Colon (tissue), 2 donors: ENCODE measurements around the gene ADAR.

Source experiments
- FAIRE-seq: peaks from 2 replicates; lab custom pipeline; 2012; peaks lifted over from hg19 to GRCh38; lab: Jason Lieb, UNC
- donor health status: control.
- donor health status: control.

Gene ADAR

DNA sequence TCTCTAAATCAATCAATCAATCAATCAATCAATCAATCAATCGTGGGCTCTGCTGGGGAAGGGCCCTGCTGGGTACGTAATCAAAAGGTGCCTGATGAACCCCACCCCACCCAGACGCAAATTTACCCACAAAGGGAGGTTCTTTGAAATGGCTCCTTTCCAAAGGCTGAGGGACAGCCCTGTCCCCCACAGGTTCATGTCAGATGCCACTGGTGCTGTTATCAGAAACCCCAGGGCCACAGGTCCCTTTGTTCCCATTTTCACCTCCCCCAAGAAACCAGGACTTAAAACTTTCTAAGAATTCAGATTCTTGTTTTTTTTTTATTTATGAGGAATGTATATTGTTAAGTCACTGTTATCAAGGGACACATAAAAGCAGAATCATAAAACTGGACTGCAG, 26.2 kb downstream of the ADAR start:
- no peak for FAIRE-seq

GRCh38 chr1:154579374-154579773, 28.6 kb downstream of the ADAR start:
- no peak for FAIRE-seq

DNA sequence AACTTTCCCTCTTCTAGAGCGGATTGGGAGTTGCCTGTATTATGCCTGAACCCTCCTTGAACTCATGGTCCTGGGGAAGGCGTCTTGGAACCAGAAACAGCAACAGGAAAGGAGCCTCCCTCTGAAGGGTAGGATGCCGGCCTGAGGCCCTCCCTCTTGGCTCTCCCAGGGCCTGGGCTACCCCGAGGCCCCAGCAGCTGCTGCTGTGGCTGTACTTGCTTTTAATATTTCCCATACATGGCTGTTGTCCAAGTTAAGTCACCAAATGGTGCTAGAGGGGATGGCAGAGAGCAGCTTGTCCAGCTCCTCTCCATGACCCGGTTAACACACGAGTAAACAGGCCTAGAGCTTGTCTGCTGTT, 29.9 kb downstream of the ADAR start:
- no peak for FAIRE-seq

- no peak for FAIRE-seq
Measured at GRCh38 chr1:154577346-154578057, 30.5 kb downstream of the ADAR start.

DNA sequence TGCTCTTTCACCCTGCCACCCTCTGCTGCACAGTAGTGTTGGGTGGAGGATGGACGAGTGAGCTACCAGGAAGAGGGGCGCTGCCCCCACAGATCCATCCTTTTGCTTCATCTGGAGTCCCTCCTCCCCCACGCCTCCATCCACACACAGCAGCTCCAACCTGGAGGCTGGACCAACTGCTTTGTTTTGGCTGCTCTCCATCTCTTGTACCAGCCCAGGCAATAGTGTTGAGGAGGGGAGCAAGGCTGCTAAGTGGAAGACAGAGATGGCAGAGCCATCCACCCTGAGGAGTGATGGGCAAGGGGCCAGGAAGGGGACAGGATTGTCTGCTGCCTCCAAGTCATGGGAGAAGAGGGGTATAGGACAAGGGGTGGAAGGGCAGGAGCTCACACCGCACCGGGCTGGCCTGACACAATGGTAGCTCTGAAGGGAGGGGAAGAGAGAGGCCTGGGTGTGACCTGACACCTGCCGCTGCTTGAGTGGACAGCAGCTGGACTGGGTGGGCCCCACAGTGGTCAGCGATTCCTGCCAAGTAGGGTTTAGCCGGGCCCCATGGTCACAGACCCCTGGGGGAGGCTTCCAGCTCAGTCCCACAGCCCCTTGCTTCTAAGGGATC, 31.9 kb downstream of the ADAR start:
- FAIRE-seq = no peak

DNA sequence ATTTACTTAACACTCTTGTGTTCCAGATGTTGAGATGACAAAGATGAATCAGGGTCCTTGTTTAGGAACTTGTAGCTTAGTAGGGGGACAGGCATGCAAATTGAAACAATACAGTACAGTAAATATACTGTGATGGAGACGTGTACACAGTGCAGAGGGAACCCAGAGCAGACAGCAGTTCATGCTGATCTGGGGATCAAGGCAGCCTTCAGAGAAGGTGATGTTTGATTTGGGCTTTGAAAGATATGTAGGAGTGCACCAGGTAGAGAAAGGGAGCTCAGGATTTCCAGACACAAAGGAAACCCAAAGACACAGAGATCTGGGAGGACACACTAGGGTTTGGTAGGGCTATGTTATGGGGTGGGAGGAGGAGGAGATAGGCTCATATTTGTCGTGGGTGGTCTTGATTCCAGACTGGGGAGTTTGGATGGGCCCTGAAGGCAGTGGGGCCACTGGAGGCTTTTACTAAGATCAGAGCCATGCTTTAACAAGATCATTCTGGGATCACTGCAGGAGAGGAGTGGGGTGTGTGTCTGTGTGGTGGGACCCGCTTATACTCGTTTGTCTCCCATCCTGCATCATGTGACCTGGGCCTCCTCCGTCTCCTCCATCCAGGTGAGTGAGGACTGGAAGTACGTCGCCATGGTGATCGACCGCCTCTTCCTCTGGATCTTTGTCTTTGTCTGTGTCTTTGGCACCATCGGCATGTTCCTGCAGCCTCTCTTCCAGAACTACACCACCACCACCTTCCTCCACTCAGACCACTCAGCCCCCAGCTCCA, 32.6 kb downstream of the ADAR start:
- FAIRE-seq = no peak

GRCh38 chr1:154574716-154575115, 33.3 kb downstream of the ADAR start:
- FAIRE-seq = no peak

DNA sequence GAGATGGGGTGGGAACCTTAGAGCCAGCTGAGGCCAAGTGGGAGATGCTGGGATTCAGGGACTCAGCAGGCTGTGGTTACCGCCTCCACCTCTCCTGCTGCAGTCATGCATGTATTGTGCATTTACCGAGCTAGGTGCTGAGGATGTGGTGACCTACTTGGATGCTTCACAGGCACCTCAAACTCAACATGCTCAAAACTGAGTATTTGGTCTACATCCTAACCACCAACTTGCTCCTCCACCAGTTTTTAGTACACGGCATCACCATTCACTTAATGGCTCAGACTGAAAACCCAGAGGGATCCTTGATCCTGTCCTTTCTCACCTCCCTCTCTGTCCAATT, 34.8 kb downstream of the ADAR start:
- no peak for FAIRE-seq

- FAIRE-seq = no peak
Measured at GRCh38 chr1:154572468-154573167, 35.4 kb downstream of the ADAR start.

DNA sequence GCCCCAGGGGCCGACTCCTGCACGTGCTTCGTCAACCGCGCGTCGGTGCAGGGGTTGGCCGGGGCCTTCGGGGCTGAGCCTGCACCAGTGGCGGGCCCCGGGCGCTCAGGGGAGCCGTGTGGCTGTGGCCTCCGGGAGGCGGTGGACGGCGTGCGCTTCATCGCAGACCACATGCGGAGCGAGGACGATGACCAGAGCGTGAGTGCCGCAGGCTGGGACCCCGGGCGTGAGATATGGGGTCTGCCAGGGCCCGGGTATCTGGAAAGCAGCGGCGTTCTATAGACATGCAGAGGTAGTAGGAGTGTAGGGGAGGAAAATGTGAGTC, 36.1 kb downstream of the ADAR start:
- FAIRE-seq = no peak

- no peak for FAIRE-seq
Measured at GRCh38 chr1:154571244-154571963, 36.6 kb downstream of the ADAR start.

DNA sequence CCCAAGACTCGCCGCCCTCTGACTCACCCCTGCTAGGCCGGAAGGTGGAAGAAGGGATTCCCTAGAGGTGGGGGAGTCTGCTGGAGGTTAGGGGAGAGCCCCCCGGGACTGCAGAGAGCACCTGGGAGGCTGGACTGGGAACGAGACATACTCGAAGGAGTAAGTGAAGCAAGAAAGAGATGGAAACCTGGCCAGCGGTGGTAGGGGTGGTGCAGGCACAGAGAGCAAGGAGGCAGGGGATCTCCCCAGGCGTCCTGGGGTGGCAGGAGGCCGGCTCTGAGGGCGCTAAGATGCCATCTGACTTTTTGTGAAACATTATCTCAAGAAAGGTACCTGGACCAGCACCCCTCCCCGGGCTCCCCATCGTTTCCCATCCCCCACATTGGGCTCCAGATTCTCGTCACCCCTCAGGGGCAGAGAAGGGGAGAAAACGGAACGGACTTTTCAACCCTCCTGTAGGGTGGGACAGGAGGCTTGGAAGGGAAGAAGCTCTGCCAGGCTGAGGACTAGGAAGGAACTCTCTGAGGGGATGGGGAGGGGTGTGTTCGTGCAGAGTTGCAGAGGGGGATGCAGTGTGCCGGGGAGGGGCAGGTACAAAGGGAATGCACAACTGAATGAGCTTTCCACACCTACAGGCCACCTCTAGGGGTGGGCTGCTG, 39.7 kb downstream of the ADAR start:
- no peak for FAIRE-seq

DNA sequence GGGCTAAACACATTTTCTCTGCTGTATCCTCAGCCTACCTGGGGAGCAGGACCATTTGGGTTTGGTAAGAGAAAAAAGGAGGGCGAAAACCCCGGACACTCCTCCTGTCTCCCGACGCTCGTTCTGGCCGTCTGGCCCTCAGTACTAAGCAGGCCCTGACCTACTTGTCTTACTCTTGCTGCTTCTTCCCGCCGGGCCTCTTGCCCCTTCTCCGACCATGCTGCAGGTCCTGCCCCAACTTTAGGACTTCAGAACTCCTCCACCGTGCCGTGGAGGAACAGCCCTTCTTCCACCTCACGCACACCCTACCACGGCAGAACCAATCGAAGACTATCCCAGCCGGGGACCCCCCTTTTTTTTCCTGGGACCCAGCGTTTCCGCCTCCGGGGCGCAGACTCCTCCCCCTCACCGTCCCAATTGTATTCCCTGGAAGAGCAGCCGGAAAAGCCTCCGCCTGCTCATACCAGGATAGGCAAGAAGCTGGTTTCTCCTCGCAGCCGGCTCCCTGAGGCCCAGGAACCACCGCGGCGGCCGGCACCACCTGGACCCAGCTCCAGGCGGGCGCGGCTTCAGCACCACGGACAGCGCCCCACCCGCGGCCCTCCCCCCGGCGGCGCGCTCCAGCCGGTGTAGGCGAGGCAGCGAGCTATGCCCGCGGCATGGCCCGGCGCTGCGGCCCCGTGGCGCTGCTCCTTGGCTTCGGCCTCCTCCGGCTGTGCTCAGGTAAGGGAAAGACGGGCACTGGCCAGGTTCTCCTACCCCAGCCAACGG, 40.4 kb downstream of the ADAR start, which contains the start of gene CHRNB2:
Gene CHRNB2, plus strand, starts transcription at position 393 of the 771 bp plus-strand sequence. Its CDS starts 267 bp downstream, at position 660.
- FAIRE-seq = no peak

DNA sequence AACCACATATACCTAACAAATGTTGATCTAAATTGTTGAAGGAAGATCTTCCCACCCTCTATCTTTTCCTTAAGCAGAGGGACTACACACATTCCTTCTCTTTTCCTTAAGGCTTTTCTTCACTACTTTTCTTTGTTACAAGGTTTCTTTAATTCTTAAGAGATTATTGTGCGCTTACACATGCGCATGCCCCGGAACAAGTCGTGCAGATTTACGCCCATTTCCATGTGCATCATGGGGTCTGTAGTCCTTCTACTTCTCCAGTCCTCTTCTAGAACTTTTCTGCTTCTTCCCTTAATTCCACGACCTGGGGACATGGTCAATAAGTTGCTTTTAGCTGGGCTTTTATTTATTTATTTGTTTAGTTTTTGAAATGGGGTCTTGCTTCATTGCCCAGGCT, 42.1 kb downstream of the ADAR start:
- no peak for FAIRE-seq

DNA sequence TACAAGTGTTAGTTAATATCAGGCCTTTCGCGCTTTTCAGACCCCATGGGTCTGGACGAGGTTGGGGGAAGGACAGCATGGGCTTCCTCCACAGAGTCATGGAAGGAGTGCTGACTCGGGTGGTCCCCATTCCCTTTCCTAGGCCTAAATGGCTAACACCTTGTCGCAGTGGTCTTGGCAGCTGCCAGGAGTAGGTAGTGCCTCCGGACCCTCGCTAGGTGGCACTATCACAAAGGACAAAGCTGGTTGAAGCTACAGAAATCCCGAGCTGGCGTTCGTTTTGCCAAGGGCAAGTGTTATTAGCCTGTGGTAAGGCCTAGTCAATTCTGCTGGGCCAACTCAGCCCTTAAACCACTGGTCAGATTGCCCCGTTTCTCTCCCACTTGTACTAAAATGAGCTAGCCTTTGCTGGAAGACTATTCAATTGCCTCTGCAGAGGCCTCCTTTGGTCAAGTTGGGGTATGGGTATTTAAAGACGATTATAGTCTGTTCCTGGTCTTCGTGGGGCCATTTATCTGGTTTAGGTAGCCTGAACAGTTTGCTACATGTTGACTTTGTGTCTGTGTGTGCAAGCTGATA, 48.4 kb downstream of the ADAR start:
- FAIRE-seq = no peak

GRCh38 chr1:154558720-154559465, 49.1 kb downstream of the ADAR start:
- FAIRE-seq = no peak

DNA sequence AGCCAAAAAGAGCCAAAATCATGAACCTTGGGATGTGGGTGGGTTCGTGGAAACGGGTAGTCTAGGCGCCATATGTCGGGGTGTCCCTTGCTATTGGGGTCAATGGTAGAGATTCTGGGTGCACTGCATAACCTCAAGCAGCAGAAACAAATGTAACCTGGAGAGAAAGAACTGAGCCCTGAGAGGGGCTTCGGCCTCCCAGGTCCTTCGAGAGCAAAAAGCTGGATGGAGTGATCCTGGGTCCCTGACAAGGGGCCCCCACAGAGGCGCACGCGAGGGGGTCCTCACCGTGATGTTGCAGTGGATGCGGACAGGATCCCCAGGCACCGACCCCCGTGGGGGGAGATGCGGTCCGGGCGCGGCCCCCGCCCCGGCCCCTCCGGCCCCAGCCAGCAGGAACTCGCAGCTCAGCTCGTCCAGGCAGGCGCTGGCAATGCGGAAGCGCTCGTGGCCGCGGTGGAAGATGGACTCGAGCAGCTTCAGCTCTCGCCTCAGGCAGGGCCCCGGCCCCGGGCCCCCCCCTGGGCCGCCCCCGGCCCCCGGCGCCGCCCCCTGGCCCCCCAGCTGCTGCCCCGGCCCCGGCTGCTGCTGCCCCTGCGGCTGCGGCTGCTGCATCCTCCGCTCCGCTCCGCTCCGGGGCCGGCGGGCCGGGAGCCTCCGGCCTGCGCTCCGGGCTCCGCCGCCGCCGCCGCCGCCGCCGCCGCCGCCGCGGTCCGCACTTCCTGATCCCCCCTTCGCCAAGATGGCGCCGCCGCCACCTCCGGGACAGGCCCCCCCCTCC, 49.9 kb downstream of the ADAR start, which contains the start of gene UBE2Q1:
Gene UBE2Q1, minus strand, starts transcription at position 724 of the 781 bp plus-strand sequence. Its CDS starts 109 bp downstream, at position 615.
- no peak for FAIRE-seq

DNA sequence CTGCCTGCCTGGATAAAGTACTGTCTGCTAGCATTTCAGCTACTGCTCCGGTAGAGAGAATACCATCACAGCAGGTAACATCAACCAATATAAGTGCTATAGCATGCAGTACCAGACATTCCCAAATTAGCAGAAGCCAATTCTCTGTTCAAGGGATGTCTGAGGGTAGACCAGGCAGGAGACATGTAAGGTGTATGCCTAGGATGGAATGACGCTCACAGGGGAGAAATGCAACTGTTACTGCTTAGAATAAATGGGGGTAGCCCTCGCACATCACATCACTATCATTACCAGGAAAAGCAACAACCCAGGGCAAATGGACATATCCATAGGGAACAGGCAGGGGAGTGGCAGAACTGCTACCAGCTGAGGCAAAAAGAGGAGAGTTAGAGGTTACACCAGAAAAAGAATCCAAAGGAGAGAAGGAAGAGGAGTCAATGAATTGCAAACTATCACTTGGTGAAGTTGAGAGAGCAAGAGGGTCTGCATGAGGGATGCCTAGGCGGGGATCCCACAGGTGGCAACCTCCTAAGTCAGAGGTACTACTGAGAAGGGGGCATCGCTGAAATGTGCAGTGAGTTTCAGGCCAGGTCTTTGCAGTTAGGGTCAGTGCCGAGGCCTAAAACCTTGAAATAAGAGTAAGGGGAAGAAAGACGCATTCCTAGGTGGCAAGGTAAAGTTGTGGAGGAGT, 50.6 kb downstream of the ADAR start:
- FAIRE-seq = no peak
